Lower leg skin (tissue), 4 donors: ENCODE results near the gene HIPK2. TPM values are rescaled to one million over a fixed set of nuclear protein-coding genes. Genes with fewer than 3 reads are reported as not detected.

Source experiments
- DNase-seq, 2 donors: peaks; one replicate each; pipeline ENCODE4 v3.0.0-alpha.2; 2019; ENCODE audit warnings: low spot score in 2 of 2
- H3K4me3 ChIP-seq: fragments of 200-600 bp; sonication (generic); 2 replicates; pipeline ENCODE4 v1.5.1; 2017; ENCODE audit warnings: mild to moderate bottlenecking, low read depth; ENCODE audit not compliant: poor library complexity, severe bottlenecking
- CTCF ChIP-seq, 3 donors: fragments of 450-650 bp; IDR thresholded peaks; one replicate each; pipeline ENCODE4 v1.5.1; 2016; ENCODE audit warnings: antibody characterized with exemption in 3 of 3, mild to moderate bottlenecking in 3 of 3, moderate library complexity in 2 of 3
- POLR2A ChIP-seq, 2 donors: fragments of 450-650 bp; IDR thresholded peaks; one replicate each; pipeline ENCODE4 v1.6.1; 2016 to 2017; ENCODE audit warnings: antibody characterized with exemption in 2 of 2, mild to moderate bottlenecking in 1 of 2, moderate library complexity in 1 of 2
- WGBS, 2 donors: methylation state at CpG; one replicate each; pipeline ENCODE4 v1.1.5; 2018; 5-methylcytosine and 5-hydroxymethylcytosine counted together
- intact Hi-C: fragments of 100-400 bp; cut with DNase I; formaldehyde crosslinking; loops from one replicate; pipeline ENCODE4 v1.15.0; 2023; ENCODE audit warnings: low total_unique reads
- total RNA-seq, 4 donors: library from RNA; depleted of rRNA; stranded (reverse); fragments of >200 nt; gene quantifications; one replicate each; pipeline ENCODE4 v1.1.0, GENCODE V29; 2016

Gene HIPK2
- total RNA-seq, 4 donors from 2014 or later = 4.5 to 14.9 (median 10.4) TPM

GRCh38 chr7:139698844-139699243 lies 79.0 kb downstream of the HIPK2 start:
- intact Hi-C loops = no loop called here
- TF ChIP-seq CTCF (IDR thresholded peaks at IDR 0.05) (no peak), POLR2A (IDR thresholded peaks at IDR 0.05) (no peak)
- no peak for DNase-seq
- H3K4me3 ChIP-seq = no peak overlapping the region
- 80 to 90% methylated on average over 13 of the region's 13 CpGs for WGBS, 2 donors

GRCh38 chr7:139698278-139698677 lies 79.5 kb downstream of the HIPK2 start:
- no peak overlapping the region for H3K4me3 ChIP-seq
- 81 to 86% methylated on average over 9 of the region's 9 CpGs for WGBS, 2 donors
- no peak for DNase-seq
- intact Hi-C loops = no loop called here
- TF ChIP-seq POLR2A (IDR thresholded peaks at IDR 0.05) (no peak), CTCF (IDR thresholded peaks at IDR 0.05) (no peak)

GRCh38 chr7:139697056-139697455 lies 80.7 kb downstream of the HIPK2 start:
- no peak for DNase-seq
- intact Hi-C loops = no loop called here
- 92% methylated on average over 10 of the region's 10 CpGs for WGBS, 2 donors
- H3K4me3 ChIP-seq = no peak overlapping the region
- TF ChIP-seq CTCF (IDR thresholded peaks at IDR 0.05) (no peak), POLR2A (IDR thresholded peaks at IDR 0.05) (no peak)

- intact Hi-C loops = no loop called here
- no peak for DNase-seq
- TF ChIP-seq POLR2A (IDR thresholded peaks at IDR 0.05) (no peak), CTCF (IDR thresholded peaks at IDR 0.05) (no peak)
- WGBS, 2 donors = 66 to 79% methylated on average over 4 of the region's 4 CpGs
- no peak overlapping the region for H3K4me3 ChIP-seq
Observed at GRCh38 chr7:139696552-139696951, 81.2 kb downstream of the HIPK2 start.

GRCh38 chr7:139695588-139695987 lies 82.2 kb downstream of the HIPK2 start:
- intact Hi-C loops = no loop called here
- TF ChIP-seq POLR2A (IDR thresholded peaks at IDR 0.05) (no peak), CTCF (IDR thresholded peaks at IDR 0.05) (no peak)
- H3K4me3 ChIP-seq = no peak overlapping the region
- no peak for DNase-seq
- WGBS, 2 donors = 58 to 66% methylated on average over 1 of the region's 1 CpG

- no peak for TF ChIP-seq POLR2A (IDR thresholded peaks at IDR 0.05)
- no peak for TF ChIP-seq CTCF (IDR thresholded peaks at IDR 0.05)
- 89 to 94% methylated on average over 13 to 14 of the region's 14 CpGs for WGBS, 2 donors
Observed at GRCh38 chr7:139695051-139695450, 82.7 kb downstream of the HIPK2 start.

More at GRCh38 chr7:139695051-139695450, 82.7 kb downstream of the HIPK2 start:
- H3K4me3 ChIP-seq = no peak overlapping the region
- intact Hi-C loops = no loop called here
- DNase-seq = no peak
